Measurements from ENCODE around the gene TNPO1.

- TF ChIP-seq, protein P1, sequence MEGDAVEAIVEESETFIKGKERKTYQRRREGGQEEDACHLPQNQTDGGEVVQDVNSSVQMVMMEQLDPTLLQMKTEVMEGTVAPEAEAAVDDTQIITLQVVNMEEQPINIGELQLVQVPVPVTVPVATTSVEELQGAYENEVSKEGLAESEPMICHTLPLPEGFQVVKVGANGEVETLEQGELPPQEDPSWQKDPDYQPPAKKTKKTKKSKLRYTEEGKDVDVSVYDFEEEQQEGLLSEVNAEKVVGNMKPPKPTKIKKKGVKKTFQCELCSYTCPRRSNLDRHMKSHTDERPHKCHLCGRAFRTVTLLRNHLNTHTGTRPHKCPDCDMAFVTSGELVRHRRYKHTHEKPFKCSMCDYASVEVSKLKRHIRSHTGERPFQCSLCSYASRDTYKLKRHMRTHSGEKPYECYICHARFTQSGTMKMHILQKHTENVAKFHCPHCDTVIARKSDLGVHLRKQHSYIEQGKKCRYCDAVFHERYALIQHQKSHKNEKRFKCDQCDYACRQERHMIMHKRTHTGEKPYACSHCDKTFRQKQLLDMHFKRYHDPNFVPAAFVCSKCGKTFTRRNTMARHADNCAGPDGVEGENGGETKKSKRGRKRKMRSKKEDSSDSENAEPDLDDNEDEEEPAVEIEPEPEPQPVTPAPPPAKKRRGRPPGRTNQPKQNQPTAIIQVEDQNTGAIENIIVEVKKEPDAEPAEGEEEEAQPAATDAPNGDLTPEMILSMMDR (IDR thresholded peaks at IDR 0.05) = no peak
- no peak for TF ChIP-seq POLR2A (IDR thresholded peaks at IDR 0.05)
Measured at GRCh38 chr5:72936893-72937292, 120.4 kb downstream of the TNPO1 start.

Data from adrenal gland (tissue), 5 donors.